D721Med (cell line): ENCODE results near the gene PGR.

Experiments
- DNase-seq: peaks from one replicate; pipeline ENCODE4 v3.0.0; 2011; ENCODE audit warnings: low spot score; ENCODE audit not compliant: insufficient read length
- FAIRE-seq: peaks from 2 replicates; lab custom pipeline; 2011; peaks lifted over from hg19 to GRCh38; lab: Jason Lieb, UNC
- CTCF ChIP-seq: IDR thresholded peaks from 2 replicates; pipeline ENCODE4 v1.5.1; 2012; ENCODE audit warnings: mild to moderate bottlenecking, control low read depth; ENCODE audit not compliant: insufficient read depth; ENCODE audit errors: missing control alignments

The PGR gene

DNA sequence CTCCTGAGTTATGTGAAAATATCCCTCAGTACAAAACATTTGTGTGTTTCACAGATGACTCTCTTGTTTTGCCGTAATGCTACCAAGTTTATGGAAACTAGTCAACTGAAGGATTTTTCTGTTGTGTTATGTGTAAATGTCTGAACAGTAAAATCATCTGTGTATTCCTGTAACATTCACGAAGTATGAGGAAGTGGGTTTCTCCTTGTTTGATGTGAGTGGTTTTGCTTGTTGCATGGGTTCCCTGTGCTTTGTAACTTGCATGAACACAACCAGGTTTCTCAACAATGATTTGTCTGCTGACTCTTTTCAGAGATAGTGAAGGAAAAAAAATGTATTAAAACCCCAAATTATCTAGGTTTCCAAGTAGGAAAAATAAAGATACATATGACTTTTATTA is 138.1 kb downstream of the PGR start:
- TF ChIP-seq CTCF: no peak
- FAIRE-seq (no peak), DNase-seq (no peak)

DNA sequence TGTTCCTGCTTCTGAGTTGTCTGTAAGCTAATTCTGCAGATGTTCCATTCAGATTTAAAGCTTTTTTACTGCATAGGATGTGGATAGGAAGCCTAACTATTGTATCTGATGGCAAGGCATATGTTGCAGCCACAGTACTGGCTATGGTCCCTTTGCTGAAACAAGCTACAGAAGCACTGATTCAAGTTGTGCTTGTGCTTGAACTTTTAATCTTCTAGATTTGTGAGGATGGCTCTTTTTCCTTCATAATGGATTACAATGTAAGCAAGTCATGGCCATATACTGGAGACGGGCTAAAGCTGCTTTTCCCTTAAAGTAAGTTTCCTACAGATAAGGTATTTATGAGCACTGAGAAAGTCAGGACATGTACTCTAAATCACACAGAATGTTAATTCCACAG is 138.7 kb downstream of the PGR start:
- FAIRE-seq (no peak), DNase-seq (no peak)
- no peak for TF ChIP-seq CTCF

DNA sequence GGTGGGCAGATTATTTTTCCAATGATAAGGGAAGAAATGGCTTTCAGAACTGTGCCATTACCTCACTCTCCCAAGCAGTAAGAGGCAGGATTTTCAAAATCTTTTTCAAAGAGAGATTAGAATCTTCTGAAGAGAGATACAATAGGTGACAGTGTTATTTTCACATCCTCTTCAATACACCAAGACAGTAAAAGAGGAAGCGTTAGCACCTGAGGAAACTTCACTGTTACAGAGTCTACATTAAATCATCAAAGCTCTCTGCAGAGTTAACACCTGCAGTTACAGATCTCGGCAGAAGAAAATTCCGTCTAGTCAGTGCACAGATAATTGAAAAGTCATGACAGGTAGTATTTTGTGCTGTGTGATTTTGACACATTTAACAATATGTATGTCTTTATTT is 144.9 kb downstream of the PGR start:
- DNase-seq: no peak
- no peak for FAIRE-seq
- no peak for TF ChIP-seq CTCF

- FAIRE-seq (no peak), DNase-seq (no peak)
- no peak for TF ChIP-seq CTCF
Observed at GRCh38 chr11:100981196-100981824, 148.3 kb downstream of the PGR start.

DNA sequence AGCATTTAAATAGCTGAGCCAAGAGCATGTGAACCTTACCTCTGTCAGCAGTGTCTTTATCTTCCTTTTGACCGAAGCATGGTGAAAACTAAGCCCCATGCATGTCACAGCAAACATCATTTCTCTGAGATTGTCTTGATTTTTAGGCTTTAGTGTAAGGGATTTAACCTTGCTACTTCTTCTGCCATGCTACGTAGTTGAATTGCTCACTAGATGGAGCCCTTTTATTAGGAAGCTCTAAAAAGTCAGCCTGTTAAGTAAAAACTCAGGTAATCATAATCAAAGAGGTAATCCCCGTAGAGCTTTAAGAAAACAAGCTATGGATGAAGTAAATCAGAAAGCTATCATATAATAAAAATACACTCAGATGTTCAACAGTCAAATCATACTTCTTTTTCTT is 149.5 kb downstream of the PGR start:
- TF ChIP-seq CTCF: peak; percentile 6
- FAIRE-seq (no peak), DNase-seq (no peak)
